NCI-H2171 treated with DMSO at 0.1 percent for 48 hours (cell line): ENCODE measurements around the gene ATP6V0E2.
"Not testable (repeated sequence)": the region's sequence is repeated elsewhere in the genome, so short reads cannot be mapped to it uniquely, and the experiment has no call there.

Experiments
- DNase-seq: peaks from one replicate; lab custom pipeline; 2025; lab: John Stamatoyannopoulos, UW

ATP6V0E2 gene

DNA sequence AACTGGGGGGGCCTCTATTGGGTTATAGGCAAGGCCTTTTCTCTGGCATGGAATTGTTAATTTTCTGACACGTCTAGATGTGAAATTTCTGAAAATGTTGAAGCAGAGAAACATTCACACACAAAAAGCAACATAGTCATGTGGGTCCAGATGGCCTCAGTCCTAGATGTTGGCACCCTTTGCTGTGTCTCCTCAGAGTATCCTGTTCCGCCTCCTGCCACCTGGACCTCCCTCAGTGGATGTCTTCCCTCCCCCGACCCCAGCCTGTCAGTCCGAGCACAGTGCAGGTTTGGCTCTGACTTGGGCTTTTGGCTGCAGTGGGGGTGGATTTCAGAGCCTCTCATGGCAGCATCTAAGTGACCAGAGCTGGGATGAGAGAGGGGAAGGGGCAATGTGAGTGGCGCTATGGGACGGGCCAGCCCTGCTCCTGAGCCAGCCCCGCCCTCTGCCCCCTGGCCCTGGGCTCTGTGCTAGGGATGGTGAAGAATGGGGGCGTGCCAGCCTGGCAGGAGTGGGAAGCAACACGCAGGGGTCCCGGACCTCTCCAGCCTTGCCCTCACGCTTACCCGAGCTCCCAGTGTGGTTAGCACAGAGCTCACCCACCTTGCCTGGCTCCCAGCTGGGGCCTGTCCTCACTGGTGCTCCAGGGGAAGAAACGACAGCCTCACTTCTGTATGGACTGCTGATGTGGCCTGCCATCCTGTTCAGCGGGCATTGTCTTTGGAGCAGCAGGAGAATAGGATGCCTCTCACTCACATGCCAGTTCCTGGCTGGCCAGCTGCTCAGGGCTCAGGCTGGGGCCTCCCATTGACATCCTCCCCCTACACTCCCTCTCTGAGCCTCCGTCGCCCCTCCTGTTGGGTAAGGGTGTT is 6.2 kb downstream of the ATP6V0E2 start:
- DNase-seq, result peak; percentile 67

- DNase-seq, result no peak
Measured at GRCh38 chr7:149880638-149881311, 7.0 kb downstream of the ATP6V0E2 start.

- DNase-seq, result no peak
Measured at GRCh38 chr7:149881328-149882247, 7.8 kb downstream of the ATP6V0E2 start.

GRCh38 chr7:149882248-149883047 is 8.7 kb downstream of the ATP6V0E2 start:
- DNase-seq, result no peak

DNA sequence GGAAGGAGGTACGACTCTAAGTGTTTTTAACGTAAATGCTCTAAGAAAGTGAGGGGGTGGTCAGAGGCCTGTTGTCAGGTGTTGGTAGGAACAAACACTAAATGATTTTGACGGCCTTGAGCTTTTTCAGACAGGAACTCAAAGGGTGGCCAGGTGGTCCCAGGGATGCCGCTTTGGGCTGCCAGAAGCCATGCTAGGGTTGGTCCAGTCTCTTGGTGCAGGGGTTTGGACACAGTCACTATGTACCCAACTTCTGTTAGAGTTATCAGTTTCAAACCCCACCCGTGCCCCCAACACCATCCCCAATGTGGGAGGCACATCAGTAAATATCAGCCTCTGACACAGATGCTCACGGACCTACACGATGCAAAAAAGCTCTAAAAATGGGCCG is 9.3 kb downstream of the ATP6V0E2 start:
- no peak for DNase-seq

DNA sequence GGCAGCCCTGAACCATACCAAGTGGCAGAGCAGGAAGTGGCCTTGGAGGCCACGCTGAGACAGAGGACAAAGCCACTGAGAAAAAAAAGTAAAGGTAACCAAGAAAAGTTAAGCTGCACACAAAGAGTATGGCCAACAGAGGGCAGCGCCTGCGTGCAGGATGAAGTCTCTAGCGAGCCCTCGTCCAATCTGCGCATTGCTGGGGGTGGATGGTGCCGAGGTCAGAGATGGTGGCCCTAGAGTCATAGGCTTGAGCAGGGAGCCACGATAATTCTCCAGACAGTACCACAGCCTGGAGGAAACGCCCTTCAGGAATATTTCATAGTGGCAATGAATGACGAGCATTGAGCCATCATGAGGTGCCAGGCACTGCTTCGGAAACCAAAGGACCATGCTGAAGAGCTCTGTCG is 9.7 kb downstream of the ATP6V0E2 start:
- DNase-seq, result peak; percentile 43

DNA sequence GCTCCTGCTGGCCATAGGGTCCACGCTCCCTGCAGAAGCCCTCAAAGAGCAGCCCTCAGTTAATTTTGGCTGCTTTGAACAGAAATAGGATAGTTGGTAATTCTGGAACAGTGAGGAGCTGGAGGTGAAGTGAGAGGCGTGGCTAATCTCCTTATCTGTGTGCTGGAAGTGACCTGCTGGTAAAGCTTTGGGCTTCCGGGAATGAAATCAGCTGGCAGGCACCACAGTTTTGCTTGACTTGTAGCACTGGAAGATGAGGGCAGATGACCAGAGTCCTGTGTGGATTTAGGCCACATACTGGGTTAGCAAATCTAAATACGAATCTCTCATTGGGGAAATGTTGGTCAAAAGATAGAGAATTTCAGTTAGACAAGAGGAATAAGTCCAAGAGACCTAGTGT is 10.2 kb downstream of the ATP6V0E2 start:
- DNase-seq, result no peak

- no peak for DNase-seq
Measured at GRCh38 chr7:149884541-149884940, 10.8 kb downstream of the ATP6V0E2 start.

DNA sequence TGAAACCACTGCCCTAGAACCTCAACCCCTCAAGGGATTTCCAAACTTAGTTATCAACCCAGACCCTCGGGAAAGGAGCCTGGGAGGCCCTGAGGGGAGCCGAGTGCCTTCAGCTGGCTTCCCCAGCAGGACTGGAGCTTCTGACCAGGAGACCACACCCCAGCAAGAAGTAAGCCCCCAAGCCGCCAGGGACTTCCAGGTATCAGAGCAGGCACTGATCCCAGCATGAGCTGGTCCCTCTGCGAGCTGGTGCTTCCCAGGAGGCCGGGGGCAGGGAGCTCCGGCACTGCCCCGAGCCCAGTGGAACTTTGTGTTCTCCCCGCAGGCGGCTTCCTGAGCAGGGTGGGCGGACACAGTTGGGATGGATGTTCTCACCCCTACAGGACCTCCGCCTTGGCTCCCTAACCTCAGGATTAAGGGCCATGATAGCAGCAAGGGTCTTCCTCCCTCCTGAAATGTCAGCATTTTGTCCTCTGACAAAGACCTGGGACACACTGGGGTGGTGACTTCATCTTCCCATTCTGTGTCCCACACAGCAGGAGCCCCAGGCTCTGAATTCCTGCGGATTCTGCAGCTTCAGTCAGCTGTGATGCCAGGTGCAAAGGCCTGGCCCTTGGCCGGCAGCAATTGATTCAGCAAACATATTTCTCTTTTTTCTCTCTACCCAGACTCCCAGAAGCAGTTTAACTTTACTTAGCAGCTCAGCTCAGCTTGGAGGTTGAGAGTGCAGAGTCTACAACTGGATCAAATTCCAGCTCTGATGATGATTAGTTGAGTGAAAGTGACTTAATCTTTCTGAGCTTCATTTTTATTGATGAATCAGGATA is 11.6 kb downstream of the ATP6V0E2 start:
- no peak for DNase-seq

GRCh38 chr7:149886018-149886415 is 12.2 kb downstream of the ATP6V0E2 start:
- DNase-seq, result no peak

DNA sequence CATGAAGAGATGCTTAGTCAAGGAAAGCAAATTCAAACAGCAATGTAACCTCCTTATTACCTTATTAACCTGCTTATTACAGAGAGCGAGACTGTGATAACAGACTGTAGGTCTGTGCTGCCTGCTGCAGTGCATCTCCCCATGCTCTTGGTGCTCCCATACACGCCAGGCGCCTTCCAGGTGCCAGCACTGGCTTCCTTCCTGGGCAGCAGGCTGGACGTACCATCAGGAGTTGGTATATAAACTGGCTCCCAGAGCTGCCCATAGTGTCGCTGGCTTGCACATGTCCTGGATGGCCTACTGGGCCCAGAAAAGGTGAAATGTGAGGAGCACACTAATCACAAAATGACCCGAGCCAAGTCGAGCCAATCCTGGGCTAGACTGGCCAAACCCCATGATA is 13.5 kb downstream of the ATP6V0E2 start:
- DNase-seq, result no peak

DNA sequence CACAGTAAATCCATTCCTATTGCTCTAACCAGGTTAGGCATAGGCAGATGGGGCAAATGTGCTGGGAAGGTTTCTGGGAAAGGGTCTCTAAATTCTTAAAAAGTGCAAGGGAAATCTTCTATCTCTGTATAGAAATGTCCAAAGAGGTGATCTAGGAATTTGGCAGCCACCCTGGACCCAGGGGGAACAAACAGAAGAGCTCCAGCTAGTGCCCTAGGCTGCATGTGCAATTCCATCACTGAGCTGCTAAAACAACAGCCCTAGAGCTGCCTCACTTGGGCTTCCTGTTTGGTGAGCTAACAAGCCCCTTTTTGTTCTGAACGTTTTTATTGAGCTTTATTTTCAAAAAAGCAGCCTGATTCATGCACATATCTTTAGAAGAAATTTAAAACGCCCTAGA is 16.9 kb downstream of the ATP6V0E2 start:
- DNase-seq, result not testable (repeated sequence)

GRCh38 chr7:149894957-149895356 is 21.2 kb downstream of the ATP6V0E2 start:
- not testable (repeated sequence) for DNase-seq

DNA sequence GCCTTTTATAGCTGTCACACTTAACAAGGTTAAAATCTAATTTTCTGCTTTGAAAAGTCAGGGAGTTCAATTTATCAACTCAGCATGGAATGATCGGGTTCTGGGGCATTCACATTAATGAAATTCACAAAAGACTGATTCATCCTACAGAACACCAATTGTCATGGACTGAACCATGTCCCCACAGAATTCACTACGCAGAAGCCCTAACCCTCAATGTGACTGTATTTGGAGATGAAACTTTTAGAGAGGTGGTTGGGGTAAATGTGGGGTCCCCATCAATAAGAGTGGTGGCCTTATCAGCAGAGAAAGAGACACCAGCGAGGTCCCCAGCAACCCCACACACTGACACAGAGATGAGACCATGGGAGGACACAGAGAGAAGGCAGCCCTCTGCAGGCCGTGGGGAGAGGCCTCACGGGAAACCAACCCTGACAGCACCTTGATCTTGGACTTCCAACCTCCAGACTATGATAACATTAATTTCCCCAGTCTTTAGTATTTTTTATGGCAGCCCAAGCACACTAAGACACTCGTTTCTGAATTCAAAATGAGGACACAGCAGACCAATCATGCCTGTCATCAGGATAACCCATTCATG is 34.1 kb downstream of the ATP6V0E2 start:
- DNase-seq, result not testable (repeated sequence)

- not testable (repeated sequence) for DNase-seq
Measured at GRCh38 chr7:149910219-149910618, 36.5 kb downstream of the ATP6V0E2 start.

GRCh38 chr7:149912126-149912525 is 38.4 kb downstream of the ATP6V0E2 start:
- not testable (repeated sequence) for DNase-seq

- DNase-seq, result not testable (repeated sequence)
Measured at GRCh38 chr7:149926414-149926813, 52.6 kb downstream of the ATP6V0E2 start.
